ENCODE data around the gene TBCK.
A peak's percentile ranks its signal among the peaks of the same experiment; 100 is the strongest.

Gene TBCK

DNA sequence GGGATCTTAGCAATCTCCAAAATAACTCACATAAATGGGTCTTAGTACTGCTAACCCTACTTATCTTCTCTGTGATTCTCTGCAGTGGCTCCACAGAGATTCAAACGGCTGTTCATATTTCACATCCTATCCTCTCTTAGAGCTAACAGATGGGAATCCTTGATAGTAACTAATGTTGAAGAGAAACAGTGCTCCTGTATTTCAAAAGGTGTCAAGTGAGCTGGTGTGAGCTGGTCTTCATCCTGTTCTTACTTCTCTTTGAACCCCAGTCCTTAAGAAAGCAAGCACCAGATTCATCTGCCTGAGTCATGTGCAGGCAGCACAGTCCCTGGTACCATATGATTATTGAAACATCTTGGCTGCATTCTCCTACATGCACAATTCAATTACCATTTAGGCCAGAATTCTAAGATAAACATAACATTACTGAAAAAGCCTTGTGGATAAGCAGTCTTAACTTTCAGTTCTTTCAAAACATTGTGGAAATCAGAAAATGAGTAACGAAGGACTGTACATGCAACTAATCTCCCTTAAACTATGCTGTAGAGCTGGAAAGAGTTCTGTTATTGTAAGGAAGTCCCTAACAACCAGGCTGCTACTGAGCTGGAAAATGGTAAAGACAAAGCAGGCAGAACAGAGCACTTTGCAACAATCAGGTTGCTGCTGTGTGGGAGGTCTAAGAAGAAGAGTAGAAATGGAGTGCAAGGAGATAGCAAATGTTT, 267.6 kb downstream of the TBCK start:
- TF ChIP-seq, protein P1, sequence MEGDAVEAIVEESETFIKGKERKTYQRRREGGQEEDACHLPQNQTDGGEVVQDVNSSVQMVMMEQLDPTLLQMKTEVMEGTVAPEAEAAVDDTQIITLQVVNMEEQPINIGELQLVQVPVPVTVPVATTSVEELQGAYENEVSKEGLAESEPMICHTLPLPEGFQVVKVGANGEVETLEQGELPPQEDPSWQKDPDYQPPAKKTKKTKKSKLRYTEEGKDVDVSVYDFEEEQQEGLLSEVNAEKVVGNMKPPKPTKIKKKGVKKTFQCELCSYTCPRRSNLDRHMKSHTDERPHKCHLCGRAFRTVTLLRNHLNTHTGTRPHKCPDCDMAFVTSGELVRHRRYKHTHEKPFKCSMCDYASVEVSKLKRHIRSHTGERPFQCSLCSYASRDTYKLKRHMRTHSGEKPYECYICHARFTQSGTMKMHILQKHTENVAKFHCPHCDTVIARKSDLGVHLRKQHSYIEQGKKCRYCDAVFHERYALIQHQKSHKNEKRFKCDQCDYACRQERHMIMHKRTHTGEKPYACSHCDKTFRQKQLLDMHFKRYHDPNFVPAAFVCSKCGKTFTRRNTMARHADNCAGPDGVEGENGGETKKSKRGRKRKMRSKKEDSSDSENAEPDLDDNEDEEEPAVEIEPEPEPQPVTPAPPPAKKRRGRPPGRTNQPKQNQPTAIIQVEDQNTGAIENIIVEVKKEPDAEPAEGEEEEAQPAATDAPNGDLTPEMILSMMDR (IDR thresholded peaks at IDR 0.05) = no peak
- Histone ChIP-seq H3K4me3 (no peak overlapping the region), H3K4me1 (peaks cover 0 to 18% (median 6%) of the 10 kb centered on the region in 4 donors), H3K27me3 (no peaks in the 10 kb centered on the region), H3K9me3 (no peaks in the 10 kb centered on the region), H3K36me3 (no peaks in the 10 kb centered on the region), H3K27ac (peak overlapping the region; percentile 27 to 41)
- no peak for DNase-seq
- intact Hi-C loops (cut with DNase I; ENCODE audit: low total_unique reads) = no loop called here

DNA sequence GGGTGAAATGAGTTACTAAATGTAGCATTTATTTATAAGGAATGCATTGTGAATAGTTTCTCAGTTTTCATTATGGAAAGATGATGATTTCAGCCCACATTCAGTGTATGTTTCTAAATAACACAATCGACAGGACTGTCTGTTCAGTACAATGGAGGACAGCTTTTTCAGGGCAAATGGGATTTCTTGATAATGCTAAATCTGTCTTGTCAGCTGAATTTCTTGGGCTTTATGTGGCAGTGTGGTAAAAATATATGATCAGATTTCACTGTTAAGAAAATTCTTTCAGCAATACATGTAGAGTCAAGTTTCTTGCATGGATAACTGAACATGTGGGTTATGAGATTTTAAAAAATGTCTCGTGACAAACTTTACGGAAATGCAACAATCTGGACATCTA, 269.9 kb downstream of the TBCK start:
- no peak for DNase-seq
- Histone ChIP-seq H3K27ac (no peak overlapping the region), H3K36me3 (no peaks in the 10 kb centered on the region), H3K27me3 (no peaks in the 10 kb centered on the region), H3K4me1 (peaks cover 0 to 40% (median 6%) of the 10 kb centered on the region in 4 donors), H3K9me3 (no peaks in the 10 kb centered on the region), H3K4me3 (no peak overlapping the region)
- intact Hi-C loops (cut with DNase I; ENCODE audit: low total_unique reads) = no loop called here
- TF ChIP-seq, protein P1 (IDR thresholded peaks at IDR 0.05) = no peak

DNA sequence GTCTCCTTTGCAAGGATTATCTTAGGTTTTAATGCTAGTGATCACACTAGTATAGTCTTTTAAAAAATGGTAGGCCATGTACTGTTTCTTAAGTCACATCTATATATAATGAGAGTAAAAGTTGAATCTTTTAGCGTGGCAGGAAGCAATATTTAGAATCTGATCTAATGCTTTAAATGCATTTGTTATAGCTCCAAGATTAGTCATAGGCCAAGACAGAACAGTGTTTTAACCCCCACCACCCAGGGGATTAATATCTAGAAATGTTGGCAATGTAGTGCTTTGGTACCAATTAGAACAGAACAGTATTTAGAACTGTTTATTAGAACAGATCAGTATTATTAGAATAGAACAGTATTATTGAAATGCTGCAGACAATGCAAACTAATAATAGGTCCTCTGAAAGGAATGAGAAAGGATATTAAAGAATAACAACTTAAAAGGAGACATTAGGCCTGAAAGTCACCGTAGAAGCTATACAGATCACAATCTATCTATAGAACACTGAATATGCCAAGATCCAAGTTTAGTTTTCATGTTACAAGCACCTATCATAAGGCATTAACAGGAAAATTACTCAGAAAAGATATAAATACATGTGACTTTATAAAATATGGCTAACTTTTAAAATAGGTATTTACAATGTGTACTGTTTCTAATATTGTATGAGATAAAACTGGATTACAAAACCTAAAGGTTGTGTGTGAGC, 274.6 kb downstream of the TBCK start:
- intact Hi-C loops (cut with DNase I; ENCODE audit: low total_unique reads) = loop anchor here (2.0 kb wide), 1 partner anchor 29 kb away; no protein-coding TSS in a partner anchor
- Histone ChIP-seq H3K4me3 (no peak overlapping the region), H3K27me3 (no peaks in the 10 kb centered on the region), H3K27ac (peak overlapping the region; percentile 17 to 32), H3K9me3 (no peaks in the 10 kb centered on the region), H3K4me1 (peaks cover 0 to 43% (median 7%) of the 10 kb centered on the region in 4 donors), H3K36me3 (no peaks in the 10 kb centered on the region)
- TF ChIP-seq, protein P1 (IDR thresholded peaks at IDR 0.05) = no peak
- no peak for DNase-seq

DNA sequence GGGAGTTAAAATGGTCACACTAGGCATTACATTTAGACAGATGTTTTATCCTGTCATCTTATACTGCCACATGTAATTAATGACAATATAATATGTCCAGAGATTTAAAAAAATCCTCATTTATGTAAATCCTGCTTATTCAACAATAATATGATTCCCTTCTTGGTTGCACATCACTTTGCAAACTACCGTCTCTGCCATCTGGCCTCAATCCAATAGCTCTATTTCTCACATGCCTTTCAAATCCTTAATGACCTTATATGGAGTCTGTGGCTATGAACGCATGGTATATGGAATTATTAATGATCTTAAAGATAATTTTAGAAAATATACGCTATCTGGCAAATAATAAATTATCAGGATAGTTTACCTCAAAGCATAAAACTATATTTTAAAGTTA, 276.2 kb downstream of the TBCK start:
- DNase-seq = no peak
- no peaks in the 10 kb centered on the region for H3K27me3 ChIP-seq
- H3K27ac ChIP-seq = no peak overlapping the region
- no peaks in the 10 kb centered on the region for H3K9me3 ChIP-seq
- H3K36me3 ChIP-seq = no peaks in the 10 kb centered on the region
- peaks cover 0 to 57% (median 10%) of the 10 kb centered on the region in 4 donors for H3K4me1 ChIP-seq
- no peak overlapping the region for H3K4me3 ChIP-seq
- intact Hi-C loops (cut with DNase I; ENCODE audit: low total_unique reads) = loop anchor here (2.0 kb wide), 1 partner anchor 31 kb away; no protein-coding TSS in a partner anchor
- TF ChIP-seq, protein P1 (IDR thresholded peaks at IDR 0.05) = no peak

DNA sequence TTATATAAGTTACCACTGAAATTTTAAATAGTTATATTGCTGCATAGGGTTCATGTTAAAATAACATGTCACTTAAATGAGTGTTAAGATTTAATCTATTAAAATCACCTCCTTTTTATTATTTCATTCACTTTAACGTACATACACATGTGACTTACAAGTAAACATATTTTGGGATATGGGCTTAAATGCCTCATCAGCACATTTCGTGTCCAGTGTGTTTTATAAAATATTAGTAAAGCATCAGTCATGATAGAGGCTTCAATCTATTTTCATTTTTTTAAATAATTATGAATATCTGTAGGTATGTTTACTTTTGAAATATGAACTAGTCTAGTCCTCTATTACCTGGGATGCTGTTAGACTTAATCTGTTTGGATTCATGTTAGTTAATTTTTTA, 277.1 kb downstream of the TBCK start:
- H3K4me3 ChIP-seq = no peak overlapping the region
- no peak overlapping the region for H3K27ac ChIP-seq
- TF ChIP-seq, protein P1 (IDR thresholded peaks at IDR 0.05) = no peak
- no peak for DNase-seq
- intact Hi-C loops (cut with DNase I; ENCODE audit: low total_unique reads) = no loop called here
- no peaks in the 10 kb centered on the region for H3K36me3 ChIP-seq
- no peaks in the 10 kb centered on the region for H3K27me3 ChIP-seq
- H3K4me1 ChIP-seq = peaks cover 0 to 65% (median 16%) of the 10 kb centered on the region in 4 donors
- no peaks in the 10 kb centered on the region for H3K9me3 ChIP-seq
